ENCODE results near the gene ALDH3B1.

ALDH3B1 gene

DNA sequence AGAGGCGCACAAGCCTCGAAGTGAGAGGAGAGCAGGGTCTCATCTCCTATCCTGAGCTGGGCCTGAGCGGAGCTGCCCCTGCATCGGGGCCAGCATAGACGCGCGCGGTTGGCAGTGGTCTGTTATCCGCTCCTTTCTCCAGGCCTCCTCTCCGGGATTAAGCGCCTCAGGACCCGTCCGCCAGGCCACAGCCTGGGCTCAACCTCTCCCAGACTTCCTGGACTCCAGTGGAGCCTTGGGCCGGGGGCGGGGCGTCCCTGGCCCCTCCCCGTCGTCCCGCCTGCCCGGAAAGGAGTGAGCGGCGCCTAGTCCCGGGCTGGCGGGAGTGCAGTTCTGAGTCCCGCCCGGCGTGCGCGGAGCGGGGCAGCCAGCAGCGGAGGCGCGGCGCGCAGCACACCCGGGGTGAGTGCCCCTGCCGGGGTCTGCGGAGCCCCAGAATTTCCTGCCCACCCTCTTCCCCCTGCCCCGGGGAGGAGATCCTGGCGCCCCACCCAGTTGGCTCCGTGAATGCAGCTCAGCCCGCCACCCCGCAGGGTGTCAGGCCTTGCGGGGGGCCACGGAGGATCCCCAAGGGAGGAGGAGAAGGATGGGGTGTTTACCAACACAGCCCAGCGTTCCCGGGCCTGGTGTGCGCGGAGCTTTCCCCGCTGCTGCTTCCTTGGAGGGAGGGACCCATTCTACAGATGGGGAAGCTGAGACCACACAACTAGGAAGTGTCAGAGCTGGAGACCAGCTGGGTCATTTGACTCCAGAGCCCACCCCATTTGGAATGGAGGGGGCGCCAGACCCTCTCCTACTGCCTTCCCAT, 28.8 kb downstream of the ALDH3B1 start, which contains the start of gene TCIRG1 (continued):
- TF ChIP-seq, protein P1, sequence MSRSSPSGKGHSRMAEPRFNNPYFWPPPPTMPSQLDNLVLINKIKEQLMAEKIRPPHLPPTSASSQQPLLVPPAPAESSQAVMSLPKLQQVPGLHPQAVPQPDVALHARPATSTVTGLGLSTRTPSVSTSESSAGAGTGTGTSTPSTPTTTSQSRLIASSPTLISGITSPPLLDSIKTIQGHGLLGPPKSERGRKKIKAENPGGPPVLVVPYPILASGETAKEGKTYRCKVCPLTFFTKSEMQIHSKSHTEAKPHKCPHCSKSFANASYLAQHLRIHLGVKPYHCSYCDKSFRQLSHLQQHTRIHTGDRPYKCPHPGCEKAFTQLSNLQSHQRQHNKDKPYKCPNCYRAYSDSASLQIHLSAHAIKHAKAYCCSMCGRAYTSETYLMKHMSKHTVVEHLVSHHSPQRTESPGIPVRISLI (tag by site-specific recombination; IDR thresholded peaks at IDR 0.05), result no peak
- TF ChIP-seq ZNF223 (tag by site-specific recombination; IDR thresholded peaks at IDR 0.05) (no peak), ZNF530 (tag by site-specific recombination; IDR thresholded peaks at IDR 0.05; ENCODE audit: low read depth) (no peak), GLIS2 (tag by site-specific recombination; IDR thresholded peaks at IDR 0.05) (peak; percentile 43), ZFP69B (tag by site-specific recombination; IDR thresholded peaks at IDR 0.05) (no peak), ZBTB8A (tag by site-specific recombination; IDR thresholded peaks at IDR 0.05) (0 out of 2 replicates have a peak, but pooled peaks have one; percentile 36), SP2 (tag by site-specific recombination; IDR thresholded peaks at IDR 0.05) (peak; percentile 76), ZNF76 (tag by site-specific recombination; IDR thresholded peaks at IDR 0.05; ENCODE audit: borderline replicate concordance, low read depth) (peak; percentile 36; the same call in 1 of the 2 replicates)

DNA sequence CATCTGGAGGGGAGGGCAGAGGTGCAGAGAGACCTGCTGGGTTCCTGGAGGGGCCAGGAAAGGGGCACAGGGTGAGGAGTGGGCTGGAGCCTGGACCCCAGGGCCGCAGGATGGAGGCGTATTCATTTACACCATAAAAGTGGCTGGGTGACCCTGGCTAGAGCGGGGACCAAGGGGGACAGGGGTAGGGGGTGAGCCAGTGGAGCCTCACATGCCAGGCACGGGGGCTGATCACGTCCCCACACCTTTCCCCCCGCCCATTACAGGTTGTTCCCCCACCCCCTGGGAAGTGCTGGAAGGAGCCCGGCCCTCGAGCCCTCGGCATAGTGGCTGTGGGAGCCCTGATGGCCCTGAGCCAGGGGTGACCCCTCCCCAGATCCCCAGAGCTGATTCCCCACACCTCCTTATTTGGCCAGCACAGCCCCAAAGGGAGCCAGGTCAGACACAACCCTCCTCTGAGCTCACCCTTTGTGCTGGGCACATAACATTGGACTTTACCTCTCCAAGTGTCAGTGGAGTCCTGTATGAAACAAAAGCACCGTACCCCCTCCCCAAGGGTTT, 29.5 kb downstream of the ALDH3B1 start:
- H3K4me1 ChIP-seq (ENCODE audit: control insufficient read depth, insufficient read depth, low read length), result no peaks in the 10 kb centered on the region
- no peak overlapping the region for H3K4me3 ChIP-seq (ENCODE audit: low read depth, low read length)
- peaks cover 0 to 16% of the 10 kb centered on the region in 2 experiments; a peak in 2 of 3 replicates for H3K36me3 ChIP-seq (ENCODE audit: control insufficient read depth in 2 of 2, insufficient read depth in 1 of 2, low read length in 2 of 2)
- no peaks in the 10 kb centered on the region for H3K9me3 ChIP-seq (ENCODE audit: control insufficient read depth, insufficient read depth, low read depth, low read length)
- H3K27ac ChIP-seq (ENCODE audit: extremely low read depth, low read depth, low read length), result no peak overlapping the region
- CTCF ChIA-PET, result interaction anchor here (0.6 kb wide), 2 partner anchors 74 to 259 kb away, joined by 3 to 4 read pairs; no protein-coding TSS in a partner anchor
- TF ChIP-seq KLF10 (tag by site-specific recombination; IDR thresholded peaks at IDR 0.05) (no peak), ZNF426 (tag by site-specific recombination; IDR thresholded peaks at IDR 0.05) (no peak), ZNF37A (tag by site-specific recombination; IDR thresholded peaks at IDR 0.05) (no peak), KLF1 (tag by site-specific recombination; IDR thresholded peaks at IDR 0.05) (no peak), ZNF843 (tag by site-specific recombination; IDR thresholded peaks at IDR 0.05) (no peak)
- TF ChIP-seq, protein P2, sequence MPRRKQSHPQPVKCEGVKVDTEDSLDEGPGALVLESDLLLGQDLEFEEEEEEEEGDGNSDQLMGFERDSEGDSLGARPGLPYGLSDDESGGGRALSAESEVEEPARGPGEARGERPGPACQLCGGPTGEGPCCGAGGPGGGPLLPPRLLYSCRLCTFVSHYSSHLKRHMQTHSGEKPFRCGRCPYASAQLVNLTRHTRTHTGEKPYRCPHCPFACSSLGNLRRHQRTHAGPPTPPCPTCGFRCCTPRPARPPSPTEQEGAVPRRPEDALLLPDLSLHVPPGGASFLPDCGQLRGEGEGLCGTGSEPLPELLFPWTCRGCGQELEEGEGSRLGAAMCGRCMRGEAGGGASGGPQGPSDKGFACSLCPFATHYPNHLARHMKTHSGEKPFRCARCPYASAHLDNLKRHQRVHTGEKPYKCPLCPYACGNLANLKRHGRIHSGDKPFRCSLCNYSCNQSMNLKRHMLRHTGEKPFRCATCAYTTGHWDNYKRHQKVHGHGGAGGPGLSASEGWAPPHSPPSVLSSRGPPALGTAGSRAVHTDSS (tag by site-specific recombination; IDR thresholded peaks at IDR 0.05), result no peak
- POLR2A ChIA-PET, result interaction anchor here (0.7 to 1.2 kb wide), 3 partner anchors 8 to 30 kb away, joined by 3 to 6 read pairs (median 4); no protein-coding TSS in a partner anchor

DNA sequence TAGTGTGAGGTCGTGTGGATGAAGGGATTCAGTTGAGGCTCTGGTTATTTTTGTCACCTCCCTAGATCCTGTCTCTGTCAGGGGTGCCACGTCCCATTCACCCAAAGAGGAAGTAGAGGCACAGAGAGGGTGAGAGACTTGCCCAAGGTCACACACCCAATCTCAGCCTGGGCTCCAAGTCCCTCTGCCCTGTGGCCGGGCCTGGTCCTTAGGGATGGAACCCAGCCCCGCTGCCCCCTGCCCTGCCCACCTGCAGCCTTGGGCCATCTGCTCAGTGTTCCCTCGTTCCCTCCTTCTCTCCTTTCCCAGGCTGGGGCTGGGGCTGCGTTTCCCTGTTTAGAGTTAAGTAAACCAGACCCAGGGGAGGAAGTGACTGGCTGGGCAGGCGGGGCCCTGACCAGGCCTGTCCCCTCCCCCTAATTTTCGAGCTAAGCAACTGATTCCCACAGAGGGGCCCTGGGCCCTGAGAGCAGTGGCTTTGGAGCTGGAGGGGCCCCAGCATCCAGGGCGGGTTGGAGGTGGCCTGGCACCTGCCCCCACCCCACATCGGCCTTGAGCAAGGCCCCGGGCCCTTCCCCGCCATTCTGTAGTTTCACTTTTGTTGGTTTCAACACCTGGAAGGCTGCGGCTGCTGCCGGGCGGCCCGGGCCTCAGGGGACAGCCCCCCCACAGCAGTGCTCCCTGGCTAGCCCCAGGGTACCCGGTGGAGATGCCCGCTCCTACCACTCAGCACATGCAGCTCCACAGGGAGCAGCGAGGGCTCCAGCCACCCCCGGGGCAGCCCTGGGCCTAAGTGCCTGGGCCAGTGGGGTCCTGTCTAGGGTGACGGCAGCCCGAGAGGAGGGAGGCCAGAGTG, 30.2 kb downstream of the ALDH3B1 start:
- Histone ChIP-seq H3K4me3 (ENCODE audit: low read depth, low read length) (no peak overlapping the region), H3K4me1 (ENCODE audit: control insufficient read depth, insufficient read depth, low read length) (no peaks in the 10 kb centered on the region)
- POLR2A ChIA-PET, result interaction anchor here (0.7 to 1.2 kb wide), 2 partner anchors 8 to 15 kb away, joined by 4 to 6 read pairs; no protein-coding TSS in a partner anchor
- TF ChIP-seq ZBTB20 (tag by site-specific recombination; IDR thresholded peaks at IDR 0.05) (peak; percentile 33; the same call in 1 of the 2 replicates), ZNF366 (tag by site-specific recombination; conservative IDR thresholded peaks at IDR 0.05) (0 out of 2 replicates have a peak, but pooled peaks have one; percentile 19), OSR2 (tag by site-specific recombination; IDR thresholded peaks at IDR 0.05) (no peak), ZBTB1 (tag by site-specific recombination; IDR thresholded peaks at IDR 0.05) (no peak), ZNF223 (tag by site-specific recombination; IDR thresholded peaks at IDR 0.05) (no peak), TCF7L2 (IDR thresholded peaks at IDR 0.05; ENCODE audit: borderline replicate concordance, low read depth, low read length) (no peak), ZBTB21 (tag by site-specific recombination; IDR thresholded peaks at IDR 0.05) (no peak)
- TF ChIP-seq, protein P3, sequence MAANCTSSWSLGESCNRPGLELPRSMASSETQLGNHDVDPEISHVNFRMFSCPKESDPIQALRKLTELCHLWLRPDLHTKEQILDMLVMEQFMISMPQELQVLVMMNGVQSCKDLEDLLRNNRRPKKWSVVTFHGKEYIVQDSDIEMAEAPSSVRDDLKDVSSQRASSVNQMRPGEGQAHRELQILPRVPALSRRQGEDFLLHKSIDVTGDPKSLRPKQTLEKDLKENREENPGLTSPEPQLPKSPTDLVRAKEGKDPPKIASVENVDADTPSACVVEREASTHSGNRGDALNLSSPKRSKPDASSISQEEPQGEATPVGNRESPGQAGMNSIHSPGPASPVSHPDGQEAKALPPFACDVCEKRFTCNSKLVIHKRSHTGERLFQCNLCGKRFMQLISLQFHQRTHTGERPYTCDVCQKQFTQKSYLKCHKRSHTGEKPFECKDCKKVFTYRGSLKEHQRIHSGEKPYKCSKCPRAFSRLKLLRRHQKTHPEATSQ (tag by site-specific recombination; IDR thresholded peaks at IDR 0.05), result no peak
- TF ChIP-seq, protein P4, sequence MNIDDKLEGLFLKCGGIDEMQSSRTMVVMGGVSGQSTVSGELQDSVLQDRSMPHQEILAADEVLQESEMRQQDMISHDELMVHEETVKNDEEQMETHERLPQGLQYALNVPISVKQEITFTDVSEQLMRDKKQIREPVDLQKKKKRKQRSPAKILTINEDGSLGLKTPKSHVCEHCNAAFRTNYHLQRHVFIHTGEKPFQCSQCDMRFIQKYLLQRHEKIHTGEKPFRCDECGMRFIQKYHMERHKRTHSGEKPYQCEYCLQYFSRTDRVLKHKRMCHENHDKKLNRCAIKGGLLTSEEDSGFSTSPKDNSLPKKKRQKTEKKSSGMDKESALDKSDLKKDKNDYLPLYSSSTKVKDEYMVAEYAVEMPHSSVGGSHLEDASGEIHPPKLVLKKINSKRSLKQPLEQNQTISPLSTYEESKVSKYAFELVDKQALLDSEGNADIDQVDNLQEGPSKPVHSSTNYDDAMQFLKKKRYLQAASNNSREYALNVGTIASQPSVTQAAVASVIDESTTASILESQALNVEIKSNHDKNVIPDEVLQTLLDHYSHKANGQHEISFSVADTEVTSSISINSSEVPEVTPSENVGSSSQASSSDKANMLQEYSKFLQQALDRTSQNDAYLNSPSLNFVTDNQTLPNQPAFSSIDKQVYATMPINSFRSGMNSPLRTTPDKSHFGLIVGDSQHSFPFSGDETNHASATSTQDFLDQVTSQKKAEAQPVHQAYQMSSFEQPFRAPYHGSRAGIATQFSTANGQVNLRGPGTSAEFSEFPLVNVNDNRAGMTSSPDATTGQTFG (tag by site-specific recombination; IDR thresholded peaks at IDR 0.05; ENCODE audit: borderline replicate concordance), result no peak

More for the DNA sequence above, 30.2 kb downstream of the ALDH3B1 start:
- no peaks in the 10 kb centered on the region for H3K9me3 ChIP-seq (ENCODE audit: control insufficient read depth, insufficient read depth, low read depth, low read length)
- H3K36me3 ChIP-seq (ENCODE audit: control insufficient read depth in 2 of 2, insufficient read depth in 1 of 2, low read length in 2 of 2), result peaks cover 0 to 21% of the 10 kb centered on the region in 2 experiments; a peak in 2 of 3 replicates
- H3K27ac ChIP-seq (ENCODE audit: extremely low read depth, low read depth, low read length), result no peak overlapping the region
- CTCF ChIA-PET, result interaction anchor here (0.6 to 1.1 kb wide), 3 partner anchors 169 to 258 kb away, joined by 3 to 4 read pairs (median 3); no protein-coding TSS in a partner anchor
